Testis (tissue), 3 donors: ENCODE results near the gene NOC3L. TPM values are rescaled to one million over a fixed set of nuclear protein-coding genes. Genes with fewer than 3 reads are reported as not detected.

ENCODE experiments used
- DNase-seq: peaks from one replicate; pipeline ENCODE4 v3.0.0-alpha.2; 2019
- H3K27ac ChIP-seq, 2 donors: fragments of 200-600 bp; sonication (generic); one replicate each; pipeline ENCODE4 v1.5.1; 2019
- H3K27me3 ChIP-seq: fragments of 200-600 bp; sonication (generic); one replicate; pipeline ENCODE4 v1.5.1; 2019
- H3K36me3 ChIP-seq: fragments of 200-600 bp; sonication (generic); one replicate; pipeline ENCODE4 v1.5.1; 2017; ENCODE audit warnings: low read depth; ENCODE audit errors: missing control alignments
- H3K4me1 ChIP-seq: fragments of 200-600 bp; sonication (generic); one replicate; pipeline ENCODE4 v1.5.1; 2019
- H3K4me3 ChIP-seq, 2 donors: fragments of 200-600 bp; sonication (generic); one replicate each; pipeline ENCODE4 v1.5.1; 2017 to 2019
- H3K9me3 ChIP-seq: fragments of 200-600 bp; sonication (generic); one replicate; pipeline ENCODE4 v1.5.1; 2017
- POLR2A ChIP-seq: fragments of 450-650 bp; IDR thresholded peaks from one replicate; pipeline ENCODE4 v1.6.1; 2017; ENCODE audit warnings: antibody characterized with exemption, mild to moderate bottlenecking, moderate library complexity
- WGBS, 2 donors: methylation state at CpG; one replicate each; pipeline ENCODE4 v1.1.5; 2018; 5-methylcytosine and 5-hydroxymethylcytosine counted together
- intact Hi-C: fragments of 100-400 bp; cut with DNase I; formaldehyde crosslinking; loops from one replicate; pipeline ENCODE4 v1.15.1; 2023; ENCODE audit warnings: low total_unique reads
- polyA plus RNA-seq: library from polyadenylated mRNA; stranded (reverse); fragments of 350-450 nt; fragmentation: Illumina TruSeq; extraction: RNeasy Lipid Tissue Mini Kit (QIAGEN cat#74804); gene quantifications from one replicate; pipeline ENCODE4 v1.2.3, GENCODE V29; 2014; ENCODE audit warnings: low read depth, low replicate concordance; ENCODE audit not compliant: insufficient read depth
- total RNA-seq, 2 donors: library from RNA; depleted of rRNA; stranded (reverse); fragments of >200 nt; gene quantifications; one replicate each; pipeline ENCODE4 v1.2.3, GENCODE V29; 2016
- TF ChIP-seq, protein P1 (sequence below), 3 experiments: fragments of 450-650 bp in 2 of 3; fragments of 200-600 bp in 1 of 3; sonication (generic) in 1 of 3; IDR thresholded peaks; one replicate each; pipeline ENCODE4 v1.5.1; 2016 to 2019; ENCODE audit warnings: antibody characterized with exemption in 3 of 3, mild to moderate bottlenecking in 2 of 3, moderate library complexity in 1 of 3

Gene NOC3L
- total and polyA plus RNA-seq, 3 donors from 2014 or later = 11.2 to 32.2 (median 24.6) TPM

DNA sequence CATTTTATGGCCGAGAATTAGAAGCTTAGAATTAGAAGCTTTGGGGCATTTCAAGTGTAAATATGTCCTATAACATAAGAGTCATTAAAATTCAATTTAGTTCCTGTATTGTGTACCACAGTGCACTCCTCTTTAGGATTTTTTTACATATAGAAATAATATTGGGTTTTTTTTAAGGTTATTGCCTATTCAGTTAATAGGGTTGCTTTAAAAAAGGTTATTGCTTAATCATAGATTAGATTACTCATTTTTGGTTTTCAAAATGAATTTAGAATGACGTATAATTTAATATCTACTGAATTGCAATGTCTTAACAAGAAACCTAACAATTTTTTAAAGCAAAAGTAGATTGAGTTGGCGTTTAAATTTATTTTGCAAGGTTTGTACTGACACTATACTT lies 34.1 kb downstream of the NOC3L start:
- intact Hi-C loops = no loop called here
- TF ChIP-seq POLR2A = no peak
- TF ChIP-seq, protein P1, sequence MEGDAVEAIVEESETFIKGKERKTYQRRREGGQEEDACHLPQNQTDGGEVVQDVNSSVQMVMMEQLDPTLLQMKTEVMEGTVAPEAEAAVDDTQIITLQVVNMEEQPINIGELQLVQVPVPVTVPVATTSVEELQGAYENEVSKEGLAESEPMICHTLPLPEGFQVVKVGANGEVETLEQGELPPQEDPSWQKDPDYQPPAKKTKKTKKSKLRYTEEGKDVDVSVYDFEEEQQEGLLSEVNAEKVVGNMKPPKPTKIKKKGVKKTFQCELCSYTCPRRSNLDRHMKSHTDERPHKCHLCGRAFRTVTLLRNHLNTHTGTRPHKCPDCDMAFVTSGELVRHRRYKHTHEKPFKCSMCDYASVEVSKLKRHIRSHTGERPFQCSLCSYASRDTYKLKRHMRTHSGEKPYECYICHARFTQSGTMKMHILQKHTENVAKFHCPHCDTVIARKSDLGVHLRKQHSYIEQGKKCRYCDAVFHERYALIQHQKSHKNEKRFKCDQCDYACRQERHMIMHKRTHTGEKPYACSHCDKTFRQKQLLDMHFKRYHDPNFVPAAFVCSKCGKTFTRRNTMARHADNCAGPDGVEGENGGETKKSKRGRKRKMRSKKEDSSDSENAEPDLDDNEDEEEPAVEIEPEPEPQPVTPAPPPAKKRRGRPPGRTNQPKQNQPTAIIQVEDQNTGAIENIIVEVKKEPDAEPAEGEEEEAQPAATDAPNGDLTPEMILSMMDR (IDR thresholded peaks at IDR 0.05) = no peak

DNA sequence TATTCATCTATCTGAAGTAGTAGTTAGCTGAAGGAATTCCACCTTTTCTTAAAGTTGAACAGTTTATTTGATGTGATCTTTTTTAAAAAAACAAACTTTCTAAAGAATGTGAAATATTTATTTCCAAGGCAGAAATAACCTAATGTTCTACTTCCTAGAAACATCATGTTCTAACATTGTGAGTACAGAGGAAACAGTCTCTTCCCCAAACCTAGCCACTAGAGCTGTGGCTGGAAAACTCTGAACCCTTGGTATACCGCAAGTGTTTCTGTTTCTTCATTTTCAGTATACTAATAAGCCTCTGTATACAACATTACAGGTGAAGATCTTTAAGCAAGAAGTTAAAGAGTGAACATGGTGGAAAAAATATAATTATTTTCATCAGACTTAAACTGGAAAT lies 35.1 kb downstream of the NOC3L start:
- H3K4me3 ChIP-seq = no peak overlapping the region
- WGBS, 2 donors = 56 to 58% methylated on average over 1 of the region's 1 CpG
- H3K4me1 ChIP-seq = peaks cover 5% of the 10 kb centered on the region
- intact Hi-C loops = no loop called here
- H3K27me3 ChIP-seq = no peaks in the 10 kb centered on the region
- no peak for TF ChIP-seq POLR2A
- TF ChIP-seq, protein P1 (IDR thresholded peaks at IDR 0.05) = no peak
- H3K9me3 ChIP-seq = no peaks in the 10 kb centered on the region
- DNase-seq = no peak
- no peaks in the 10 kb centered on the region for H3K36me3 ChIP-seq
- peak overlapping the region; percentile 44 to 85 for H3K27ac ChIP-seq

More for the DNA sequence above, 34.1 kb downstream of the NOC3L start:
- H3K9me3 ChIP-seq = no peaks in the 10 kb centered on the region
- H3K27me3 ChIP-seq = no peaks in the 10 kb centered on the region
- H3K27ac ChIP-seq = peak overlapping the region; percentile 44 to 82
- DNase-seq = no peak
- WGBS, 2 donors = 87 to 94% methylated on average over 3 of the region's 3 CpGs
- peaks cover 5% of the 10 kb centered on the region for H3K4me1 ChIP-seq
- H3K4me3 ChIP-seq = no peak overlapping the region
- H3K36me3 ChIP-seq = no peaks in the 10 kb centered on the region

DNA sequence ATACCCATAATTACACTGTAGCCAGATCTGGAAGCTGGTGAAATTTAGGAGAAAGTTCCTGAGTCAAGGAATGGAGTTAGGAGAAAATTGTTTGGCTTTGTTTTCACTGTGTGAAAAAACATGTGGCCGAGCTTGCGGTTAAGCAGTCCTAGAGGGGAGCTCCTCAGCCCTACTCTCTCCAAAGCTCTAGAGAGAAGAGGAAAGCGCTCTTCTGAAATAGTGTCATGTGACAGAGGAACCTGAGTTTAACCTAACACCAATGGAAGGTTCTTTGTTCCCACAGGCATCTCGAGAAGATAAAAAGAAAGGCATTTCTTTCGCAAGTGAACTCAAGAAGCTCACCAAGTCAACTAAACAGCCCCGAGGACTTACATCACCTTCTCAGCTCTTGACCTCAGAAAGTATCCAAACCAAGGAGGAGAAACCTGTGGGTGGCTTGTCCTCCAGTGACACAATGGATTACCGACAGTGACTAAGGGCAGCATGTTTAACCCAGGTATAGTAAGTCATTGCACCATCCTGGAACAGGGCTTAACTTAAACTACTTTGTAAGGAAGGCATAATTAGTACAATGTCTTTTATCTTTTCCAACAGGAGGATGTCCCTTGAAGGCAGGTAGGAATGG lies 38.0 kb downstream of the NOC3L start:
- Histone ChIP-seq H3K9me3 (no peaks in the 10 kb centered on the region), H3K4me1 (peaks cover 5% of the 10 kb centered on the region), H3K27ac (no peak overlapping the region), H3K27me3 (no peaks in the 10 kb centered on the region), H3K36me3 (no peaks in the 10 kb centered on the region), H3K4me3 (no peak overlapping the region)
- intact Hi-C loops = no loop called here
- WGBS, 2 donors = 90 to 94% methylated on average over 7 of the region's 7 CpGs
- no peak for DNase-seq
- TF ChIP-seq, protein P1 (IDR thresholded peaks at IDR 0.05) = no peak
- TF ChIP-seq POLR2A = no peak

DNA sequence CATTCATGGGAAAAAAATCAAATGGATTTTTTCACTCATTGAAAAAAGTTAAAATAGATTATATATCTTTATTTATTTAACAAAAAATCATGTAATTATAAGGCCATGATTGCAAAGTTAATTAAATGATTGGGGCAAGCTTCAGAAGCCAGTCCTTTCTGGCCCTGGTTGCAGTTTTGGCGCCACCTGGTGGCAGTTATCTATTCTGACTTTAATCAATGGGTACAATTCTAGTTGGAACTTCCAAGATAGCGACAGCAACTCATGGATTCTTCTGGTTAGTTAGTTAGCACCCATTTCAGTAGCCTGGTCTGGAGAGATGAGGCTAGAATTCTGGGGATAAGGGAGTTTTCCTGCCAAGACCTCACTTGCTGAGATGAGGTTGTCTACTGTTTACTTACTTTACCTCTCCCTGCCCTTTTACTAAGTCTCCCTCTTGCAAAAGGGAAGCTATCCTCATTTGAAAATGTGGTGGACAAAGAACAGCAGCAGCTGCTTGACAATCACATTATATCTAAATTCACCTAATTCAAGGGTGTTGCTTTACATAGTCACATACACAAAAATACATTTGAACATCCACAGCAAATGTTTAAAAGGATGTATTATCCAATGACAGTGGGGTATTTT lies 42.3 kb downstream of the NOC3L start:
- no peak overlapping the region for H3K27ac ChIP-seq
- no peaks in the 10 kb centered on the region for H3K36me3 ChIP-seq
- H3K9me3 ChIP-seq = no peaks in the 10 kb centered on the region
- H3K27me3 ChIP-seq = no peaks in the 10 kb centered on the region
- peak; percentile 87 for DNase-seq
- WGBS, 2 donors = 12 to 33% methylated on average over 2 of the region's 2 CpGs
- H3K4me3 ChIP-seq = no peak overlapping the region
- intact Hi-C loops = no loop called here
- TF ChIP-seq POLR2A = no peak
- TF ChIP-seq, protein P1 (IDR thresholded peaks at IDR 0.05) = peak; percentile 78 to 97 (median 90)
- H3K4me1 ChIP-seq = no peaks in the 10 kb centered on the region

DNA sequence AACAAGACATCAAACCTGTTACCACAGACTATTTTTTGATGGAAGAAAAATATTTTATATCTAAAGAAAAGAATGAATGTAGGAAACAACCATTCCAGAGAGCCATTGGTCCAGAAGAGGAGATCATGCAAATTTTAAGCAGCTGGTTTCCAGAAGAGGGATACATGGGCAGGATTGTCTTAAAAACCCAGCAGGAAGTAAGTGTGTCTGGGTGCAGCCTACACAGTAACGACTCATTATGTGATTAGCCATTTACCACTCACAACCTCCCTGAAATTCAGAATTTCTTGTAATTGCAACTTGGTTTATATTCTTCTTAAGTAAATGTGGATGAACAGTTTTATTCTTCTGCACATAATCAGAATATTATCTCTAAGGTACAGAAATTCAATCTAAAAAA lies 46.2 kb downstream of the NOC3L start:
- TF ChIP-seq, protein P1 (IDR thresholded peaks at IDR 0.05) = no peak
- no peak for TF ChIP-seq POLR2A
- no peak overlapping the region for H3K27ac ChIP-seq
- H3K27me3 ChIP-seq = no peaks in the 10 kb centered on the region
- DNase-seq = no peak
- no peaks in the 10 kb centered on the region for H3K36me3 ChIP-seq
- no peak overlapping the region for H3K4me3 ChIP-seq
- H3K4me1 ChIP-seq = no peaks in the 10 kb centered on the region
- intact Hi-C loops = no loop called here
- no peaks in the 10 kb centered on the region for H3K9me3 ChIP-seq
- WGBS, 2 donors = 13 to 33% methylated on average over 1 of the region's 1 CpG
